Chondrocyte (in vitro differentiated cells): ENCODE measurements around the gene LRRC72. TPM values are rescaled to one million over a fixed set of nuclear protein-coding genes. Genes with fewer than 3 reads are reported as not detected.
"Not testable (repeated sequence)": the region's sequence is repeated elsewhere in the genome, so short reads cannot be mapped to it uniquely, and the experiment has no call there.

Experiments
- DNase-seq: peaks from one replicate; pipeline ENCODE4 v3.0.0; 2021; ENCODE audit warnings: mixed read lengths, low spot score
- H3K27ac Mint-ChIP-seq: one replicate; pipeline ENCODE4 v1.8.0; 2021; ENCODE audit warnings: mild to moderate bottlenecking, moderate library complexity, mixed read lengths; ENCODE audit not compliant: unreplicated experiment
- H3K27me3 Mint-ChIP-seq: 2 replicates; pipeline ENCODE4 v1.8.0; 2021; ENCODE audit warnings: low read depth, mixed read lengths
- H3K36me3 Mint-ChIP-seq: 2 replicates; pipeline ENCODE4 v1.8.0; 2021; ENCODE audit warnings: low read depth, mixed read lengths
- H3K4me1 Mint-ChIP-seq: 2 replicates; pipeline ENCODE4 v1.8.0; 2021; ENCODE audit warnings: low read depth, mild to moderate bottlenecking, mixed read lengths
- H3K4me3 Mint-ChIP-seq: one replicate; pipeline ENCODE4 v1.8.0; 2021; ENCODE audit warnings: mild to moderate bottlenecking, moderate library complexity, mixed read lengths; ENCODE audit not compliant: unreplicated experiment
- H3K9me3 Mint-ChIP-seq: 2 replicates; pipeline ENCODE4 v1.8.0; 2021; ENCODE audit warnings: low read depth, mixed read lengths
- CTCF ChIP-seq: fragments of 200-600 bp; sonication (generic); IDR thresholded peaks from 2 replicates; pipeline ENCODE4 v1.5.0; 2021; ENCODE audit warnings: antibody characterized with exemption, mild to moderate bottlenecking, moderate library complexity
- total RNA-seq: library from RNA; stranded (reverse); gene quantifications from 3 replicates; pipeline ENCODE4 v1.2.1, GENCODE V29; 2021

Gene LRRC72
- total RNA-seq, 1 donor from 2014 or later: not detected

DNA sequence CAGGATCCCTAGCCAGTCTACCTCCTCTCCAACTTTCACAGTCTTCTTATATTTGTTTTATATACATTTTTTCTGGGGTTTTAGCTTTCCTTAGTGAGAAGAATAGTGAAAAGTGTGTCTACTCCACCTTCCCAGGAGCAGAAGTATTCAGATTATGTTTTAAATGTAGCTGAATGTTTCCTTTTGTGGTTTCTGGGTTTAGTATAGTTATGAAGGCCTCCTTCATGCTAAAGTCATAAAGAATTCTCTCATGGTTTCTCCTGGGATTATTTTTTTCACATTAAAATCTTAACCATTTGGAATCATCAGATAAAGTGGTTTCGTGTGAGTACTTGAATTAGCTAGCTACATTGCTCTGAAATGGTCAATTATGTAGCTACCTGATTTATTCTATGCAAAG, 68.1 kb downstream of the LRRC72 start:
- Mint-ChIP-seq H3K36me3 (peaks cover 7% of the 10 kb centered on the region), H3K9me3 (no peaks in the 10 kb centered on the region), H3K4me3 (no peak overlapping the region), H3K27ac (peak overlapping the region; percentile 74), H3K4me1 (peaks cover 40% of the 10 kb centered on the region), H3K27me3 (no peaks in the 10 kb centered on the region)
- TF ChIP-seq CTCF: no peak
- DNase-seq: no peak

- not testable (repeated sequence) for H3K27me3 Mint-ChIP-seq, H3K27ac Mint-ChIP-seq, DNase-seq, H3K9me3 Mint-ChIP-seq, H3K4me3 Mint-ChIP-seq, H3K36me3 Mint-ChIP-seq
- peaks cover 31% of the 10 kb centered on the region for H3K4me1 Mint-ChIP-seq
These were observed 69.0 kb downstream of the LRRC72 start for GRCh38 chr7:16595596-16595995.

DNA sequence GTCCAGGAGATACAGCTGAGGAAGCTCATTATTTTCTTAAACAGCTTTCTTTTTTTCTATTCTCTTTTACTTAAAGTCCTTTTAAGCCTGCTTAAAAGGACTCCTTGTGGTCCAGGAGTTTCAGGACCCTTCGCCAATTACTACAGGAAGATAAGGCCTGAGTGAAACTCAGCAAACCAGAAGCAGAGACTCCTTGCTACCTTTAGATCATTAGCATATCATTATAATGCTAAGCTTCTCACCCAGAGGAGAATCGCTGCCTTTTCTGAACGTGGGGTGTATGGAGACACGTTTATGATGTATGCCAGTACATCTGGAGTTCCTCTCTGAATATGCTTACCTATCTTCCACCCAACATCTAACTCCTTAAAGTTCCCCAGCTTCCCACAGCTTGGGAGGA, 71.4 kb downstream of the LRRC72 start:
- no peak for TF ChIP-seq CTCF
- H3K4me3 Mint-ChIP-seq: no peak overlapping the region
- H3K27me3 Mint-ChIP-seq: no peaks in the 10 kb centered on the region
- H3K36me3 Mint-ChIP-seq: peaks cover 17% of the 10 kb centered on the region
- DNase-seq: no peak
- no peaks in the 10 kb centered on the region for H3K9me3 Mint-ChIP-seq
- H3K27ac Mint-ChIP-seq: no peak overlapping the region
- H3K4me1 Mint-ChIP-seq: peaks cover 28% of the 10 kb centered on the region

GRCh38 chr7:16599860-16600259, 73.2 kb downstream of the LRRC72 start:
- H3K9me3 Mint-ChIP-seq: no peaks in the 10 kb centered on the region
- H3K27me3 Mint-ChIP-seq: no peaks in the 10 kb centered on the region
- H3K4me1 Mint-ChIP-seq: peaks cover 17% of the 10 kb centered on the region
- no peak for TF ChIP-seq CTCF
- DNase-seq: no peak
- no peak overlapping the region for H3K27ac Mint-ChIP-seq
- peaks cover 27% of the 10 kb centered on the region for H3K36me3 Mint-ChIP-seq
- H3K4me3 Mint-ChIP-seq: no peak overlapping the region

GRCh38 chr7:16603633-16604032, 77.0 kb downstream of the LRRC72 start:
- H3K9me3 Mint-ChIP-seq: no peaks in the 10 kb centered on the region
- TF ChIP-seq CTCF: no peak
- DNase-seq: no peak
- peaks cover 28% of the 10 kb centered on the region for H3K36me3 Mint-ChIP-seq
- H3K4me1 Mint-ChIP-seq: no peaks in the 10 kb centered on the region
- H3K4me3 Mint-ChIP-seq: no peak overlapping the region
- H3K27me3 Mint-ChIP-seq: no peaks in the 10 kb centered on the region
- H3K27ac Mint-ChIP-seq: no peak overlapping the region

- peak; percentile 61 for TF ChIP-seq CTCF
- Mint-ChIP-seq H3K36me3 (peaks cover 27% of the 10 kb centered on the region), H3K27me3 (no peaks in the 10 kb centered on the region), H3K27ac (no peak overlapping the region), H3K4me3 (no peak overlapping the region), H3K4me1 (no peaks in the 10 kb centered on the region), H3K9me3 (no peaks in the 10 kb centered on the region)
- no peak for DNase-seq
These were observed 77.4 kb downstream of the LRRC72 start for GRCh38 chr7:16604054-16604453.
